ENCODE results near the gene IRF5.

Gene IRF5

GRCh38 chr7:128937647-128938543 is at the start of gene IRF5:
TSS of gene IRF5 (plus strand) at chr7:128937927. CDS start at chr7:128942082, 4,155 bp downstream.
- no peak for DNase-seq

- no peak for DNase-seq
Measured at GRCh38 chr7:128888039-128888755, 49.5 kb upstream of the IRF5 start.

- no peak for DNase-seq
Measured at GRCh38 chr7:128888756-128889095, 49.0 kb upstream of the IRF5 start.

GRCh38 chr7:128889121-128889520 is 48.6 kb upstream of the IRF5 start:
- DNase-seq, result no peak

- no peak for DNase-seq
Measured at GRCh38 chr7:128890306-128891109, 47.2 kb upstream of the IRF5 start.

GRCh38 chr7:128891110-128891941 is 46.4 kb upstream of the IRF5 start:
- no peak for DNase-seq

GRCh38 chr7:128891942-128892269 is 45.8 kb upstream of the IRF5 start:
- no peak for DNase-seq

GRCh38 chr7:128892521-128893250 is 45.0 kb upstream of the IRF5 start:
- no peak for DNase-seq

GRCh38 chr7:128893251-128894100 is 44.3 kb upstream of the IRF5 start:
- no peak for DNase-seq

GRCh38 chr7:128894101-128894440 is 43.7 kb upstream of the IRF5 start:
- no peak for DNase-seq

GRCh38 chr7:128895320-128895719 is 42.4 kb upstream of the IRF5 start:
- no peak for DNase-seq

- no peak for DNase-seq
Measured at GRCh38 chr7:128899392-128899791, 38.3 kb upstream of the IRF5 start.

- DNase-seq, result no peak
Measured at GRCh38 chr7:128900237-128900636, 37.5 kb upstream of the IRF5 start.

- no peak for DNase-seq
Measured at GRCh38 chr7:128902761-128903585, 34.8 kb upstream of the IRF5 start.

GRCh38 chr7:128903621-128904361 is 33.9 kb upstream of the IRF5 start:
- DNase-seq, result no peak

GRCh38 chr7:128904381-128905197 is 33.1 kb upstream of the IRF5 start:
- DNase-seq, result peak; percentile 50

- no peak for DNase-seq
Measured at GRCh38 chr7:128906001-128906765, 31.5 kb upstream of the IRF5 start.
